GM23248 (cell line): ENCODE results near the gene WRAP53.

Source experiments
- EZH2 ChIP-seq: fragments of 200-600 bp; sonication (generic); IDR thresholded peaks from 2 replicates; pipeline ENCODE4 v1.6.1; 2018; ENCODE audit warnings: antibody characterized with exemption, mild to moderate bottlenecking; ENCODE audit not compliant: insufficient read depth, poor library complexity, severe bottlenecking
- EZH2phosphoT487 ChIP-seq: fragments of 200-600 bp; sonication (generic); IDR thresholded peaks from 2 replicates; pipeline ENCODE4 v1.6.1; 2018; ENCODE audit warnings: antibody characterized with exemption, moderate library complexity, mild to moderate bottlenecking, low read depth; ENCODE audit not compliant: insufficient read depth

GRCh38 chr17:7654832-7655540, 33.3 kb upstream of the WRAP53 start:
- TF ChIP-seq EZH2phosphoT487 (no peak), EZH2 (no peak)
